ENCODE results near the gene FOXK2.
"Not testable (repeated sequence)": the region's sequence is repeated elsewhere in the genome, so short reads cannot be mapped to it uniquely, and the experiment has no call there.

FOXK2 gene

DNA sequence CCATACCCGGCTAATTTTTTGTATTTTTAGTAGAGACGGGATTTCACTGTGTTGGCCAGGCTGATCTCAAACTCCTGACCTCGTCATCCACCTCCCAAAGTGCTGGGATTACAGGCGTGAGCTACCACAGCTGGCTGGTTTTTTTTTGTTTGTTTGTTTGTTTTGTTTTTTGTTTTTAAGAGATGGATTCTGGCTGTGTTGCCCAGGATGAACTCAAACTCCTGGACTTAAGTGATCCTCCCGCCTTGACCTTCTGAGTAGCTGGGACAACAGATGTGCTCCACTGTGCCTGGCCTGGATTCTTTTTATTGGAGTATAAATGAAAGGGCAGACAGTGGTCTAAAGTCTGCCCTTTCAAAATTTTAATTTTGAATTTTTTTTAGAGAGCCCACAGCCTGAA, 44.7 kb downstream of the FOXK2 start:
- DNase-seq (ENCODE audit: low spot score) = no peak

DNA sequence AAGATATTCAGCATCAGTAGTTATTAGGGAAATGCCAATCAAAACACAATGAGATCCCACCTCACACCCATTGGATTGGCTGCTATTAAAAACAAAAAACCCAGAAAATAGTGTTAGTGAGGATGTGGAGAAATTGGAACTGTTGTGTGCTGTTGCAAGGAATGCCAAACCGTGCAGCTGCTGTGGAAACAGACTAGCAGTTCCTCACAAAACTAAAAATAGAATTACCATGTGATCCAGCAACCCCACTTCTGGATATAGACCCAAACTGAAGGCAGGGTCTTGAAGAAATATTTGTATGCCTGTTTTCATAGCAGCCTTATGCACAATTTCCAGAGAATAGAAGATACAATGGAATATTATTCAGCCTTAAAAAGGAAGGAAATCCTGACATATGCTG, 46.0 kb downstream of the FOXK2 start:
- DNase-seq (ENCODE audit: low spot score) = no peak

GRCh38 chr17:82566129-82566960, 46.8 kb downstream of the FOXK2 start:
- no peak for DNase-seq (ENCODE audit: low spot score)

DNA sequence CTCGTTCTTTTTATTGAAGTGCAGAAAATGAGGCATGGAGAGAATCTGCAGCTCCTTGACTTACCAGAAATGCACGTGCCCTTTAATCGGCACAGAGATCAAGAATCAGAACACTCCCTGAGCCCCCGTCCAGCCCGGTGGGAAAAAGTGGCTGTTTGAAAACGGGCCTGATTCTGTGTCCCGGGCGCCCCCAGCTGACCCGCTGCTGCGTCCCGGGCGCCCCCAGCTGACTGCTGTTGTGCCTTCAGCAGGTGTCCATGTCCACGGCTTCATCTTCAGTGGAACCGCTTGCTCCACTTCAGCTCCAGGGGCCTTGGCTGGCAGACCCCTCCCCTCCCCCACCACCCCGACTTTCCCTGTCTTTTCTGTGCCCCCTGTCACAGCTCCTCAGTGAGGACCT, 47.8 kb downstream of the FOXK2 start:
- no peak for DNase-seq (ENCODE audit: low spot score)

DNA sequence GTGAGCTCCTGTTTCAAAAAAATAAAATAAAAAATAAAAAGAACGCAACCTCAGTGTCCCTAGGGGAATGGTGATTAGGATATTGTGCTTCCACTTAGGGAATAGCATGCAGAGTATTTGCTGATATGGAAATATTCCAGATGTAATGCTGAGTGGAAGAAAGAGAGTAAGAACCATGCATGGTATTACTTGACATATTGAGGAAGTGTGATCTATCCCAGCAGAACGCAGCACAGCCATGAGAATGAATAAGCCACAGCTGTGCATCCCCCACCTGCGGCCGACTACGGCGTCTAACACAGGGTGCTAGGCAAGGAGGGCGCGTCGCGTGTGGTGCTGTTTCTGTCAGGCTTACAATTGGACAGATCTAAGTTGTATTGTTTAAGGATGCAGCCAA, 49.5 kb downstream of the FOXK2 start:
- DNase-seq (ENCODE audit: low spot score) = no peak

DNA sequence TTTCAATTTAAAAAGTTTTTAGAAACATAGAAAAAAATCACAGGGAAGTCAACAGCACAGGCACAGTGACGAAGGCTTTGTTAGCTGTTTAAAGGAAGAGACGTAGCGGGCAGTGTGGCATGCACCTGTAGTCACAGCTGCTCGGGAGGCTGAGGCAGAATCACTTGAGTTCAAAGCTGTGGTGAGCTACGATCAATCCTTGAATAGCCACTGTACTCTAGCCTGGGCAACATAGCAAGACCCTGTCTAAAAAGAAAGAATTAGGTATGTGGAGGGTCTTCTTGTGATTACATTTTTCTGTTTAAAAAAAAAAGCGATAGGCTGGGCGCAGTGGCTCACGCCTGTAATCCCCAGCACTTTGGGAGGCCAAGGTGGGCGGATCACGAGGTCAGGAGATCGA, 50.1 kb downstream of the FOXK2 start:
- no peak for DNase-seq (ENCODE audit: low spot score)

DNA sequence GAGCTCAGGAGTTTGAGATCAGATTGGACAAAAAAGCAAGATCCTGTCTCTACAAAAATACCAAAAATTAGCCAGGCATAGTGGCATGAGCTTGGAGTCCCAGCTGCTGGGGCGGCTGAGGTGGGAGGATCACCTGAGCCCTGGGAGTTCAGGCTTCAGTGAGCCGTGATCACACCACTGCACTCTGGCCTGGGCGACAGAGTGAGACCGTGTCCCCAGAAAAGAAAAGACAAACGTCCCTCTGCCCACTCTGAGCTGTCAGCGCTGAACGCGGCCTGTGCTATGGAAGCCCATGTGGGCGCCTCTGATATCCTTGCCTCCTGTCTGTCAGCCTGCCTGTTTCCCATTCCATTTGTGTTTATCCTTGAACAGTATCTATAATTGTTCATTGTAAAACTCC, 50.7 kb downstream of the FOXK2 start:
- no peak for DNase-seq (ENCODE audit: low spot score)

DNA sequence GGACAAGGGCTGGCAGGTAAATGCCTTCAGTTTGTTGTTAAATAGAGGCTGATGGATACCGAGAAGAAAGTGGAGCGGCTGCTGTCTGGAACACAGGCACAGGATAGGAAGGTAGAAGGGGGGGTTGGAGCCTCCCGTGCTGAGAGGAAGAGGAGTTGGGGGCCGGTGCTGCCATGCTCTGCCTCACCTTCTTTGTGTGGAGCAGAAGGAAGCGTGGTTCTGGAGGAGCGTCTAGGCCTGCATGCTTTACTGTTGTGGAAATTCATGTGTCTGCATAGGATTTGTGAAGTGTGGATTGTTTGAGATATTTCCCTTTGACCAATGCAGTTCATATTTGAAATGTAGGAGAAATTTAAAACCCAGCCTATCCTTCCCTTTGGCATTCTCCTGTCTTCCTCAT, 52.3 kb downstream of the FOXK2 start:
- DNase-seq (ENCODE audit: low spot score) = no peak

GRCh38 chr17:82574041-82574440, 54.5 kb downstream of the FOXK2 start:
- DNase-seq (ENCODE audit: low spot score) = no peak

DNA sequence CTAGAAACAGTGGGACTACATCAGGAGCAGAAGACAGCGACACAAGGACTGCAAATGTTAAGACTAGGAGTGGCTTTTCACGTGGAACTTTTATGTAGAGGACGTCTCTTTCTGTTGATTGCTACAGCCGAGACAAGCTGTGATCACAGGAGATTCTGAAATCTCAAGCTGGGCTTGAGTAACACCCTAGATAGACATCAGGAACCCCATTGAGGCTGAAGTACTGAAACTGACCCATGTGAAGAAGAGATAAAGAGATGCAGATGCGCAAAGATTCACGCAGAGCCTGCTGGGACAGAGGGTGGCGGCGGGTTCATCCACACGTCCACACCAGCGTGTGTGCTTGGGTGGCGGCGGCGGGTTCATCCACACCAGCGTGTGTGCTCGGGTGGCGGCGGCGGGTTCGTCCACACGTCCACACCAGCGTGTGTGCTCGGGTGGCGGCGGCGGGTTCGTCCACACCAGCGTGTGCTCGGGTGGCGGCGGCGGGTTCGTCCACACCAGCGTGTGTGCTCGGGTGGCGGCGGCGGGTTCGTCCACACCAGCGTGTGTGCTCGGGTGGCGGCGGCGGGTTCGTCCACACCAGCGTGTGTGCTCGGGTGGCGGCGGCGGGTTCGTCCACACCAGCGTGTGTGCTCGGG, 56.2 kb downstream of the FOXK2 start:
- not testable (repeated sequence) for DNase-seq (ENCODE audit: low spot score)

DNA sequence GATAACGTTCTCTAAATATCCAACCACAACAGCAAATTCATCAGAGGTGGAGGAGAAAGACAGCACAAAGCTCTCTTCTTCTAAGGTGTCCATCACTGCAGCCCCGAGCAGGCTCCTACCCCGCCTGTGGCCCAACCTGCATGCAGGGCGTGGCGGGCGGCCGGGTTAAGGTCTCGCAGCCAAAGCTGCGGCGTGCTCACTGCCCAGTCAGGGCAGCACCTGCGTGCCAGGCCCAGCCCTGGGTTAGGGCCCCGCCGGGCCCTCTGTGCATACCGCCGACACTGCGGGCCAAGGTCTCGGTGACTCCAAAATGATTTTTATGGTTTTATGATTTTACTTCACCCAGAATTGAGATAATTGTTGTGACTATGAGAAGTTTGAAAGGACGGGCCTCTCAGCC, 57.8 kb downstream of the FOXK2 start:
- no peak for DNase-seq (ENCODE audit: low spot score)

GRCh38 chr17:82579969-82580368, 60.4 kb downstream of the FOXK2 start:
- DNase-seq (ENCODE audit: low spot score) = not testable (repeated sequence)

DNA sequence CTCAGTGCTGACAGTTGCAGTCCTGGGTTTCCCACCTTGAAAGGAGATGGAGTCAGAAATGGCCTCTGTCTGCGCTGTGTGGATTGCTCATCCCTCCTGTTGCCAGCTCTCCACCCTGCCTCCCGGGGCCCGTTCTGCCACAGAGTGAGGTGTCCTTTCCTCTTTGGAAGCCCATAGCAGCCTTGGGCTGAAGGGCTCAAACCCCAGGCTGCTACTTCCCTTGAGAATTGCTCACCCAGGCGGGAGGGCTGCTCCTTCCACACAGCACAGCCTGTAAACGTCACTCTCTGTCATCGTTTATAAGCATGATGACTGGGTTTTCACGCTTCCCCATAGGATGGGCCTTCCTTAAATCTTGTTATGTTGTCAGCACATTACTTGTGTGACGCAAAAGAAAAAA, 62.7 kb downstream of the FOXK2 start:
- DNase-seq (ENCODE audit: low spot score) = no peak

DNA sequence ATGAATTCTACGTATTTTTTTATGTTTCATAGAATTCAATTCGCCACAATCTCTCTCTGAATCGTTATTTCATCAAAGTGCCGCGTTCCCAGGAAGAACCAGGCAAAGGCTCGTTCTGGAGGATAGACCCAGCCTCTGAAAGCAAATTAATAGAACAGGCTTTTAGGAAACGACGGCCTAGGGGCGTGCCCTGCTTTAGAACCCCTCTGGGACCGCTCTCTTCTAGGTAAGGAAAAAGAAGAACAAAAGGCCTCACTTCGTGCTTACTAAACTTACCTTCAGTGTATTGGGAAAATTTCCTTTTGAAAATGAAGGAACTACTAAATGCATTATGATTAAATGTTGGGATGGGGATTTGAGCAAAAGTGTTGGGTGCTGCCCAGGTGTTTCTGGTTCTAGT, 63.2 kb downstream of the FOXK2 start:
- no peak for DNase-seq (ENCODE audit: low spot score)

- DNase-seq (ENCODE audit: low spot score) = no peak
These were observed 64.2 kb downstream of the FOXK2 start for GRCh38 chr17:82583720-82584234.

DNA sequence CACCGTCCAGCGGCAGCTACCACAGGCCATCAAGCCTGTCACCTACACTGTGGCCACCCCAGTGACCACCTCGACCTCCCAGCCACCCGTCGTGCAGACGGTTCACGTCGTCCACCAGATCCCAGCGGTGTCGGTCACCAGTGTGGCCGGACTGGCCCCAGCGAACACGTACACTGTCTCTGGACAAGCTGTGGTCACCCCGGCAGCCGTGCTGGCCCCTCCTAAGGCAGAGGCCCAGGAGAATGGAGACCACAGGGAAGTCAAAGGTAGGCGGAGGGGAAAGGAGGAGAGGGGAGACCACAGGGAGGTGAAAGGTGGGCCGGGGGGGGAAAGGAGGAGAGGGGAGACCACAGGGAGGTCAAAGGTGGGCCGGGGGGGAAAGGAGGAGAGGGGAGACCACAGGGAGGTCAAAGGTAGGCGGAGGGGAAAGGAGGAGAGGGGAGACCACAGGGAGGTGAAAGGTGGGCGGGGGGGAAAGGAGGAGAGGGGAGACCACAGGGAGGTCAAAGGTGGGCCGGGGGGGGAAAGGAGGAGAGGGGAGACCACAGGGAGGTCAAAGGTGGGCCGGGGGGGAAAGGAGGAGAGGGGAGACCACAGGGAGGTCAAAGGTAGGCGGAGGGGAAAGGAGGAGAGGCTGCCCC, 66.5 kb downstream of the FOXK2 start:
- not testable (repeated sequence) for DNase-seq (ENCODE audit: low spot score)

- no peak for DNase-seq (ENCODE audit: low spot score)
These were observed 67.2 kb downstream of the FOXK2 start for GRCh38 chr17:82586576-82587233.

DNA sequence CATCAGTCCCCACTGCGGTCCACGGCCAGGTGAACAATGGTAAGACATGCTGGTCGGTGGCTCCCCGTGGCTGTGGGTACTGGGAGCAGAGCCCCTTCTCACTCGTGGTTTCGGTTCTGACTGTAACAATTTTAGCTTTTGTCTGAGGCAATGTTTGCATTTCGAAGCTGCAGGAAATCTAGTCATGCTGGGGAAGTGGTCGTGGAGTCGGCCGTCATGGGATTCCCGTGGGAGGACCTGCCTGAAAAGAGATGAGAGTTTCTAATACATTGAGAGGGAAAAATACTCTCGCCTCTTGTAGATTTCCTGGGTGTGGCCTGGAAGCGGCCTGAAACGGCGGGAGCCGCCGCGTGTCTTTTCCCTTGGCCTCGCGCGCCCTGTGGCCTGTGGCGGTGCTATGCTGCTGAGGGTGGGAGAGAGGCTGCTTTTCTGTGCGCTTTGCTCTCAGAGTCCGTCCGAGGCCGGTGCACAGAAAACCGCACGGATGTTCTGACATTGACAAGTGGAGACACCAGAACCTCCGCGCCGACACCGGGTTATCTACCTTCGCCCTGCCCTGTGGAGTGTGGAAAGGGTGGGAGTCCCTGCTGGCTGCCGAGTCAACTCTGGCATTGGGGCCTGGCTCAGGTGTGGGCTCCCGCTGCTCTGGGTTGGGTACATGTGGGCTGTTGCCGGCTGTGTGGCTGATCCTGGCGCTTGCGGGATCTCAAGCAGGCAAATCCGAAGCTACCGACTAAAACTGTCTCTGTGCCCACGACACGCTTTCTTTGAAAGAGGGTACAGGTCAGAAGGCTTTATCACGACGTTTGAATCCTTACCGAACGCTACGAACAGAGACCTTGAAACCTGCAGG, 67.9 kb downstream of the FOXK2 start:
- DNase-seq (ENCODE audit: low spot score) = peak; percentile 66

DNA sequence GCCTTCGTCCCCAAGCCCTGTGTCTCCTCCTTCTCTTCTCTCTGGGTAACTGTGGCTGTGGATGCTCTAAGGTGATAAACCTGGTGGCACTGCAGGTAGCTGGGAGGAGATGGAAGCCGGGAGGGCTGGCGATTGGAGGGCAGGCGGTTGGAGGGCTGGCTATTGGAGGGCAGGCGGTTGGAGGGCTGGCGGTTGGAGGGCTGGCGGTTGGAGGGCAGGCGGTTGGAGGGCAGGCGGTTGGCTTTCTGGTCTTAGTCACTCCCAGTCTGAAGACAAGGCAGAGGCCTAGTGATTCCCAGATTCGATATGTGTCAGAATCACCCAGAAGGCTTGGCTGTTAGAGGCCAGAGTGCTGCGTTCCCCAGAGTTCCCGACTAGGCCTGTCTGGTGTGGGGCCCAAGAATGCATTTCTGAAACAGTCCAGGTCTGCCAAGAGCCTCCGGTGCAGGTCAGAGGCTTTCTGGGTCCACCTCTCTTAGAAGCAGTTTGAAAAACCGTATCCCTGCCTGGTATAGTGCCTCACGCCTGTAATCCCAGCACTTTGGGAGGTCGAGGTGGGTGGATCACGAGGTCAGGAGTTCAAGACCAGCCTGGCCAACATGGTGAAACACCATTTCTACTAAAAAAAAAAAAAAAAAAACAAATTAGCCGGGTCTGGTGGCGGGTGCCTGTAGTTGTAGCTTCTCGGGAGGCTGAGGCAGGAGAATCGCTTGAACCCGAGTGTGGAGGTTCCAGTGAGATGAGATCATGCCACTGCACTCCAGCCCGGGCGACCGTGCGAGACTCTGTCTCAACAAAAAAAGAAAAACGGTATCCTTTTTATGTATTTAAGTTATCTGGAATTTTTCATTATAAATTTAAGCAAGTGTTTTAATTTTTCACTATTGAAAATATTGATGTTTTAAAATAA, 69.0 kb downstream of the FOXK2 start:
- DNase-seq (ENCODE audit: low spot score) = no peak

- no peak for DNase-seq (ENCODE audit: low spot score)
These were observed 70.3 kb downstream of the FOXK2 start for GRCh38 chr17:82589851-82590180.

- DNase-seq (ENCODE audit: low spot score) = no peak
These were observed 70.7 kb downstream of the FOXK2 start for GRCh38 chr17:82590216-82590615.
